WTC11 (cell line): ENCODE results near the gene ITPR2.

Experiments
- CTCF ChIP-seq: fragments of 200-600 bp; IDR thresholded peaks from 2 replicates; pipeline ENCODE4 v1.8.0; 2022; ENCODE audit warnings: antibody characterized with exemption
- JUN ChIP-seq: sonication (generic); formaldehyde crosslinking; IDR thresholded peaks from 2 replicates; pipeline ENCODE4 v1.8.0; 2023; ENCODE audit warnings: mild to moderate bottlenecking, missing genetic modification reagents
- MAX ChIP-seq: sonication (generic); formaldehyde crosslinking; IDR thresholded peaks from 2 replicates; pipeline ENCODE4 v1.8.0; 2022; ENCODE audit warnings: mild to moderate bottlenecking, missing genetic modification reagents
- PRDM15 ChIP-seq: sonication (generic); formaldehyde crosslinking; IDR thresholded peaks from 2 replicates; pipeline ENCODE4 v1.8.0; 2022; ENCODE audit warnings: missing genetic modification reagents

DNA sequence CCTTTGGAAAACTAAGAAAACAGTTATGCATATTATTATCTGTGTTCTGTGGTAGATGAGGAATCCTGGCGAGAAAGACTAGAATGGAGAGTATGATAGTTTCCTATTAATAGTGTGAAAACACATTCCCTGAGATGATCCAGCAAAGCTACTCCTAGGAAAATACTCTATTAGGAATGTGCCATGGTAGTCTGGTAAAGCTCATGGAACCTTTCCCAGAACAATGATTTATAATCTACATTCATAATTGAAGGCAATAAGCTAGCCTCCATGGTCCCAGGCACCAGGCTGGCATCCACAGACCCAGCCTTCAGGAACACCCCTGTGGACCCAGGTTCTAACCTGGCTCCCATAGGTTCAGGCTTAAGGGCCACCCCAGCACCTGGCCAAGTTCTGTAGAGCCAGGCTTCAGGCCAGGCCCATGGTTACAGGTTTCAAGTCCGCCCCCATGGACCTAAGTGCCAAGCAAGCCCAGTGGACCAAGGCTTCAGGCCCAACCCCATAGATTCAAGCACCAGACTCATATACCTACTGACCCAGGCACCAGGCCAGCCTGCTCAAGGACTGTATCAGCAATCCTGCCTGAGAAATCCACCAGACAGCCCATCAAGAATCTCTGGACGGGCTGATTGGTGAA, 72.2 kb downstream of the ITPR2 start:
- TF ChIP-seq PRDM15 (CRISPR knock-in tag) (no peak), MAX (no peak), CTCF (no peak), JUN (CRISPR knock-in tag) (no peak)
